H1 (cell line): ENCODE results near the gene SHPK. TPM values are rescaled to one million over a fixed set of nuclear protein-coding genes. Genes with fewer than 3 reads are reported as not detected.
A peak's percentile ranks its signal among the peaks of the same experiment; 100 is the strongest.

Experiments used
- CTCF ChIA-PET: fragments of 300-600 bp; sonication (Branson Sonifier 250); formaldehyde crosslinking; loops from one replicate; lab custom pipeline; 2021; ENCODE audit not compliant: partially characterized antibody; lab: Charles Lee
- POLR2A ChIA-PET: fragments of 300-600 bp; sonication (Branson Sonifier 250); formaldehyde crosslinking; loops from one replicate; lab custom pipeline; 2021; ENCODE audit warnings: inconsistent platforms; ENCODE audit not compliant: partially characterized antibody; lab: Charles Lee
- DNase-seq, 2 experiments: peaks; one replicate each; pipeline versions ENCODE4 v3.0.0 to v3.0.0-alpha.2; 2010 to 2022; ENCODE audit warnings: low spot score in 2 of 2, low read depth in 1 of 2, mixed read lengths in 1 of 2
- FAIRE-seq: peaks from 2 replicates; lab custom pipeline; 2011; peaks lifted over from hg19 to GRCh38; lab: Jason Lieb, UNC
- H2AFZ ChIP-seq: 2 replicates; pipeline ENCODE4 v1.8.1; 2012; ENCODE audit warnings: low read length, inconsistent platforms
- H2AK5ac ChIP-seq: 2 replicates; pipeline ENCODE4 v1.6.1; 2013; ENCODE audit warnings: low read depth, low read length
- H2BK120ac ChIP-seq: replicated peaks from 2 replicates; pipeline ENCODE3; 2013; ENCODE audit warnings: low read depth, low read length, inconsistent platforms
- H2BK12ac ChIP-seq: 2 replicates; pipeline ENCODE4 v1.6.1; 2013; ENCODE audit warnings: low read depth, low read length
- H2BK15ac ChIP-seq: 2 replicates; pipeline ENCODE4 v1.6.1; 2013; ENCODE audit warnings: low read length
- H2BK20ac ChIP-seq: 2 replicates; pipeline ENCODE4 v1.6.1; 2013; ENCODE audit warnings: low read length
- H2BK5ac ChIP-seq: 2 replicates; pipeline ENCODE4 v1.6.1; 2013; ENCODE audit warnings: low read depth, low read length
- H3K14ac ChIP-seq: 2 replicates; pipeline ENCODE4 v1.6.1; 2013; ENCODE audit warnings: inconsistent platforms; ENCODE audit not compliant: insufficient read length
- H3K18ac ChIP-seq: 2 replicates; pipeline ENCODE4 v1.6.1; 2013; ENCODE audit warnings: low read length; ENCODE audit errors: extremely low read depth
- H3K23ac ChIP-seq: 2 replicates; pipeline ENCODE4 v1.6.1; 2013; ENCODE audit warnings: inconsistent platforms; ENCODE audit not compliant: insufficient read length
- H3K23me2 ChIP-seq: 2 replicates; pipeline ENCODE4 v1.6.1; 2013; ENCODE audit warnings: low read depth, low read length
- H3K27ac ChIP-seq: 2 replicates; pipeline ENCODE4 v1.6.1; 2011; ENCODE audit warnings: low read depth, low read length, inconsistent platforms
- H3K27me3 ChIP-seq, 4 experiments: replicated peaks in 1 of 4; 1 replicate in 1 of 4; 2 replicates in 3 of 4; pipeline versions ENCODE4 v1.6.1 to v1.8.1; 2011 to 2013; ENCODE audit warnings: low read length in 3 of 4, mild to moderate bottlenecking in 3 of 4, inconsistent platforms in 2 of 4, mixed read lengths in 2 of 4, moderate library complexity in 1 of 4; ENCODE audit not compliant: control insufficient read depth in 3 of 4, insufficient read depth in 3 of 4; ENCODE audit errors: extremely low read depth in 1 of 4
- H3K36me3 ChIP-seq, 4 experiments: 2 replicates each; pipeline versions ENCODE4 v1.6.1 to v1.8.1; 2011 to 2013; ENCODE audit warnings: mild to moderate bottlenecking in 4 of 4, low read length in 3 of 4, moderate library complexity in 2 of 4, control low read depth in 1 of 4, inconsistent platforms in 1 of 4; ENCODE audit not compliant: insufficient read depth in 4 of 4, control insufficient read depth in 2 of 4
- H3K4ac ChIP-seq: replicated peaks from 2 replicates; pipeline ENCODE3; 2013; ENCODE audit warnings: low read length, low read depth, mixed read lengths, inconsistent platforms; ENCODE audit not compliant: insufficient read length
- H3K4me1 ChIP-seq, 4 experiments: replicated peaks in 1 of 4; 1 replicate in 1 of 4; 2 replicates in 3 of 4; pipeline versions ENCODE4 v1.6.1 to v1.8.1; 2011 to 2013; ENCODE audit warnings: low read length in 3 of 4, inconsistent platforms in 2 of 4, mixed read lengths in 1 of 4; ENCODE audit not compliant: insufficient read depth in 4 of 4, control insufficient read depth in 3 of 4
- H3K4me2 ChIP-seq, 2 experiments: 2 replicates each; pipeline versions ENCODE4 v1.6.1 to v1.8.1; 2011 to 2013; ENCODE audit warnings: low read depth in 2 of 2, low read length in 2 of 2, control low read depth in 1 of 2, inconsistent platforms in 1 of 2, mild to moderate bottlenecking in 1 of 2; ENCODE audit not compliant: insufficient read depth in 1 of 2
- H3K4me3 ChIP-seq, 4 experiments: fragments of 200-600, 300-600 bp in 1 of 4; sonication (generic), shearing (Covaris generic), sonication (Bioruptor Twin) in 1 of 4; 2 replicates each; pipeline versions ENCODE4 v1.5.1 to v1.8.1; 2011 to 2016; ENCODE audit warnings: low read length in 4 of 4, low read depth in 3 of 4, control low read depth in 2 of 4, inconsistent platforms in 2 of 4, mild to moderate bottlenecking in 2 of 4, mixed read lengths in 1 of 4, moderate library complexity in 1 of 4; ENCODE audit not compliant: insufficient read depth in 2 of 4; ENCODE audit errors: extremely low read depth in 1 of 4
- H3K56ac ChIP-seq: replicated peaks from 2 replicates; pipeline ENCODE3; 2013; ENCODE audit warnings: low read depth, mild to moderate bottlenecking, mixed read lengths, low read length, inconsistent platforms; ENCODE audit not compliant: insufficient read length
- H3K79me1 ChIP-seq: 2 replicates; pipeline ENCODE4 v1.6.1; 2013; ENCODE audit warnings: low read depth, low read length, control low read depth
- H3K79me2 ChIP-seq, 2 experiments: 2 replicates each; pipeline versions ENCODE4 v1.6.1 to v1.8.1; 2012 to 2013; ENCODE audit warnings: low read length in 2 of 2, mild to moderate bottlenecking in 2 of 2, inconsistent platforms in 1 of 2; ENCODE audit not compliant: insufficient read depth in 2 of 2, control insufficient read depth in 1 of 2
- H3K9ac ChIP-seq, 4 experiments: replicated peaks in 1 of 4; 1 replicate in 1 of 4; 2 replicates in 3 of 4; pipeline versions ENCODE4 v1.6.1 to v1.8.1; 2011 to 2013; ENCODE audit warnings: low read depth in 3 of 4, low read length in 3 of 4, control low read depth in 2 of 4, mild to moderate bottlenecking in 2 of 4, moderate library complexity in 2 of 4, inconsistent platforms in 1 of 4; ENCODE audit errors: extremely low read depth in 1 of 4
- H3K9me3 ChIP-seq, 2 experiments: 2 replicates each; pipeline versions ENCODE4 v1.6.1 to v1.8.1; 2012 to 2013; ENCODE audit warnings: mild to moderate bottlenecking in 2 of 2, moderate library complexity in 2 of 2, control low read depth in 1 of 2, inconsistent platforms in 1 of 2, low read depth in 1 of 2, low read length in 1 of 2, mixed read lengths in 1 of 2; ENCODE audit not compliant: insufficient read depth in 2 of 2
- H4K20me1 ChIP-seq, 2 experiments: replicated peaks in 1 of 2; 2 replicates each; pipeline versions ENCODE3 to v1.8.1; 2011 to 2013; ENCODE audit warnings: inconsistent platforms in 2 of 2, low read length in 2 of 2, mild to moderate bottlenecking in 1 of 2; ENCODE audit not compliant: insufficient read depth in 2 of 2, control insufficient read depth in 1 of 2
- H4K5ac ChIP-seq: 2 replicates; pipeline ENCODE4 v1.6.1; 2013; ENCODE audit warnings: low read length, low read depth, mixed read lengths, inconsistent platforms; ENCODE audit not compliant: insufficient read length
- H4K8ac ChIP-seq: 2 replicates; pipeline ENCODE4 v1.8.0; 2013; ENCODE audit warnings: mild to moderate bottlenecking, moderate library complexity, low read length, inconsistent platforms; ENCODE audit not compliant: insufficient read depth; ENCODE audit errors: extremely low read depth
- H4K91ac ChIP-seq: replicated peaks from 2 replicates; pipeline ENCODE3; 2013; ENCODE audit warnings: low read length, mixed read lengths, inconsistent platforms; ENCODE audit not compliant: insufficient read length
- CBX8 ChIP-seq: fragments of 300-800, 300-1000 bp; sonication (generic); IDR thresholded peaks from 2 replicates; pipeline ENCODE4 v1.7.1; 2016; ENCODE audit warnings: low read depth, low read length, borderline replicate concordance
- CEBPB ChIP-seq: IDR thresholded peaks from 2 replicates; pipeline ENCODE4 v1.6.1; 2012; ENCODE audit warnings: low read depth, low read length
- CTBP2 ChIP-seq: IDR thresholded peaks from 2 replicates; pipeline ENCODE4 v1.7.0; 2011; ENCODE audit warnings: borderline replicate concordance, mild to moderate bottlenecking, moderate library complexity, mixed read lengths, low read length; ENCODE audit not compliant: insufficient read depth, insufficient read length
- GTF2F1 ChIP-seq: IDR thresholded peaks from 2 replicates; pipeline ENCODE4 v1.6.1; 2012; ENCODE audit warnings: low read depth, low read length, improper control_type of control experiment, borderline replicate concordance
- KDM1A ChIP-seq: fragments of 200-600, 300-600 bp; sonication (generic); IDR thresholded peaks from 2 replicates; pipeline ENCODE4 v1.7.1; 2016; ENCODE audit warnings: mild to moderate bottlenecking, low read length, borderline replicate concordance
- NRF1 ChIP-seq: IDR thresholded peaks from 2 replicates; pipeline ENCODE4 v1.6.1; 2011; ENCODE audit warnings: mild to moderate bottlenecking, low read depth, low read length, improper control_type of control experiment
- POLR2A ChIP-seq, 2 experiments: IDR thresholded peaks; 1 replicate in 1 of 2; 2 replicates in 1 of 2; pipeline ENCODE4 v1.6.1; 2011; ENCODE audit warnings: low read depth in 2 of 2, low read length in 2 of 2, mild to moderate bottlenecking in 2 of 2; ENCODE audit errors: control extremely low read depth in 1 of 2
- RXRA ChIP-seq: IDR thresholded peaks from 2 replicates; pipeline ENCODE4 v1.6.1; 2011; ENCODE audit warnings: low read depth, mild to moderate bottlenecking, low read length, moderate library complexity; ENCODE audit not compliant: insufficient read depth
- SAP30 ChIP-seq: fragments of 300-600 bp; sonication (generic); IDR thresholded peaks from 2 replicates; pipeline ENCODE4 v1.7.1; 2012; ENCODE audit warnings: low read length, moderate library complexity, mild to moderate bottlenecking, inconsistent platforms; ENCODE audit not compliant: insufficient read depth, insufficient replicate concordance
- SRF ChIP-seq: IDR thresholded peaks from 2 replicates; pipeline ENCODE4 v1.6.1; 2011; ENCODE audit warnings: mild to moderate bottlenecking, low read depth, low read length, moderate library complexity
- TAF1 ChIP-seq: IDR thresholded peaks from 2 replicates; pipeline ENCODE4 v1.6.1; 2011; ENCODE audit warnings: mild to moderate bottlenecking, low read depth, low read length
- TBP ChIP-seq: IDR thresholded peaks from 2 replicates; pipeline ENCODE4 v1.6.1; 2011; ENCODE audit warnings: low read depth, low read length, improper control_type of control experiment
- WGBS, 2 experiments: shearing (Covaris generic) in 1 of 2; methylation state at CpG; one replicate each; pipeline versions ENCODE4 v1.1.6 to v1.1.7; 2013 to 2015; ENCODE audit warnings: low lambda C conversion rate in 2 of 2, mixed read lengths in 2 of 2, inconsistent platforms in 1 of 2, low coverage in 1 of 2, missing lambda C conversion rate in 1 of 2; ENCODE audit not compliant: insufficient replicate concordance in 2 of 2, insufficient coverage in 1 of 2, insufficient read length in 1 of 2; ENCODE audit errors: extremely low coverage in 1 of 2, missing lambda C conversion rate in 1 of 2; 5-methylcytosine and 5-hydroxymethylcytosine counted together
- polyA plus RNA-seq, 7 experiments: library from polyadenylated mRNA; depleted of rRNA in 3 of 7; stranded (reverse) in 5 of 7; unstranded in 2 of 7; fragments of >200 nt in 5 of 7; fragments of 200-250 nt in 2 of 7; gene quantifications; 1 replicate in 5 of 7; 2 replicates in 1 of 7; 4 replicates in 1 of 7; pipeline versions ENCODE4 v1.2.1 to v1.2.3, GENCODE V29; 2011 to 2013; ENCODE audit warnings: missing spikeins in 2 of 7, mixed read lengths in 2 of 7
- total RNA-seq: library from RNA; stranded (reverse); fragmentation: NEBNext Ultra II Directional; extraction: Animal tissue kit (Norgen Biotek cat#: 25700); gene quantifications from 2 replicates; pipeline ENCODE4 v1.2.1, GENCODE V29; 2021

The SHPK gene
- total and polyA plus RNA-seq, 2 of the 8 experiments (the other 6 are each of a cell fraction or from before 2014, with no cell fraction given), result 28.6 to 36.7 TPM

DNA sequence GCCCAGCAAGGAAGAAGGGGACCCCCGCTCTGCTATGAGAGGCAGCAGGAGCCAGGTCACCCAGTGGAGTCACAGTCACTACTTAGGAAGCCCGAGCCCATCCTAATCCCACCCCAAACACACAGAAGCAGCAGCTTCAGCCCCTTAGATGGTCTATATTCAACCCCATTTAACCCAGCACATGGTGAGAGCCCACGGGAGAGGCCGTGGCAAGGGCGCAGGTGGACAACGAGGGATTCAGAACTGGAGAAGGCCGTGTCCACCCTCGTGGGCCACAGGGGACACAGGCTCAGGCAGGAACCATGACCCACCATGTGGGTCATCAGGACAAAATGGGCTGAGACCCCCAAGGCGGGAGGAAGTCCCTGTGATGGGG, 76.8 kb downstream of the SHPK start:
- no peaks in the 10 kb centered on the region for H3K79me1 ChIP-seq
- no peaks in the 10 kb centered on the region for H3K79me2 ChIP-seq
- no peaks in the 10 kb centered on the region for H3K23me2 ChIP-seq
- H4K8ac ChIP-seq, result peak overlapping the region; percentile 46; the same call in 1 of the 2 replicates
- no peaks in the 10 kb centered on the region for H3K36me3 ChIP-seq
- 96% methylated on average over 8 of the region's 9 CpGs; no CpG with 5 or more reads in 1 of the 2 experiments for WGBS, 2 experiments
- TF ChIP-seq CEBPB (no peak), CTBP2 (no peak), GTF2F1 (no peak), RXRA (no peak), CBX8 (no peak), TAF1 (no peak), POLR2A (IDR thresholded peaks at IDR 0.05; ENCODE audit: control extremely low read depth in 1 of 2, low read depth in 2 of 2, low read length in 2 of 2) (no peak), KDM1A (no peak), SAP30 (no peak), SRF (no peak), TBP (no peak), NRF1 (no peak)
- no peaks in the 10 kb centered on the region for H3K27me3 ChIP-seq
- no peak for DNase-seq
- H3K4ac ChIP-seq, result no peak overlapping the region
- no peak overlapping the region for H4K5ac ChIP-seq
- H2BK15ac ChIP-seq, result no peak overlapping the region
- no peak overlapping the region for H2AK5ac ChIP-seq
- peaks cover 0 to 4% (median 0%) of the 10 kb centered on the region in 4 experiments; a peak in 3 of 7 replicates for H3K4me1 ChIP-seq
- ChIA-PET CTCF (interaction anchor here (1.5 kb wide), 1 partner anchor 88 kb away, joined by 5 read pairs; no protein-coding TSS in a partner anchor), POLR2A (no interaction called here)
- no peak overlapping the region for H3K18ac ChIP-seq
- no peak overlapping the region for H3K14ac ChIP-seq
- no peak overlapping the region for H3K56ac ChIP-seq
- H2BK20ac ChIP-seq, result no peak overlapping the region
- no peak overlapping the region for H2BK5ac ChIP-seq
- H4K20me1 ChIP-seq, result no peaks in the 10 kb centered on the region
- H3K9me3 ChIP-seq, result no peaks in the 10 kb centered on the region
- H4K91ac ChIP-seq, result no peak overlapping the region
- H3K9ac ChIP-seq, result no peak overlapping the region
- H3K4me3 ChIP-seq, result no peak overlapping the region
- no peak overlapping the region for H3K4me2 ChIP-seq
- peak overlapping the region; percentile 20; the same call in 1 of the 2 replicates for H2AFZ ChIP-seq
- H3K27ac ChIP-seq, result no peak overlapping the region
- no peak overlapping the region for H2BK120ac ChIP-seq
- H2BK12ac ChIP-seq, result no peak overlapping the region
- FAIRE-seq, result no peak
- H3K23ac ChIP-seq, result no peak overlapping the region
